Neutrophil (primary cell): ENCODE results near the gene TPM3.
"Not testable (repeated sequence)": the region's sequence is repeated elsewhere in the genome, so short reads cannot be mapped to it uniquely, and the experiment has no call there.

Experiments
- H3K27ac ChIP-seq: fragments of 200-600 bp; sonication (generic); 2 replicates; pipeline ENCODE4 v1.5.1; 2016; ENCODE audit warnings: mild to moderate bottlenecking, moderate library complexity
- H3K27me3 ChIP-seq: fragments of 200-600 bp; sonication (generic); 2 replicates; pipeline ENCODE4 v1.6.0; 2016; ENCODE audit warnings: mild to moderate bottlenecking
- H3K36me3 ChIP-seq: fragments of 200-600 bp; sonication (generic); 2 replicates; pipeline ENCODE4 v1.5.1; 2017
- H3K4me1 ChIP-seq, 2 experiments: fragments of 200-600 bp in 1 of 2; sonication (generic) in 1 of 2; 1 replicate in 1 of 2; 2 replicates in 1 of 2; pipeline versions ENCODE4 v1.5.1 to v1.6.1; 2013 to 2016; ENCODE audit warnings: low read depth in 1 of 2, low read length in 1 of 2, mild to moderate bottlenecking in 1 of 2, moderate library complexity in 1 of 2; ENCODE audit not compliant: control insufficient read depth in 1 of 2, insufficient read depth in 1 of 2
- H3K4me3 ChIP-seq, 2 experiments: fragments of 200-600 bp in 1 of 2; sonication (generic) in 1 of 2; 1 replicate in 1 of 2; 2 replicates in 1 of 2; pipeline ENCODE4 v1.5.1; 2013 to 2016; ENCODE audit warnings: low read depth in 1 of 2, low read length in 1 of 2, mild to moderate bottlenecking in 1 of 2, moderate library complexity in 1 of 2
- H3K9me3 ChIP-seq: fragments of 200-600 bp; sonication (generic); 2 replicates; pipeline ENCODE4 v1.5.1; 2016
- TF ChIP-seq, protein P1 (sequence below): fragments of 200-600 bp; sonication (generic); IDR thresholded peaks from 2 replicates; pipeline ENCODE4 v1.5.1; 2016; ENCODE audit warnings: antibody characterized with exemption

The TPM3 gene

GRCh38 chr1:154141240-154141639, 50.7 kb downstream of the TPM3 start:
- H3K9me3 ChIP-seq, result no peaks in the 10 kb centered on the region
- H3K27ac ChIP-seq, result no peak overlapping the region
- TF ChIP-seq, protein P1, sequence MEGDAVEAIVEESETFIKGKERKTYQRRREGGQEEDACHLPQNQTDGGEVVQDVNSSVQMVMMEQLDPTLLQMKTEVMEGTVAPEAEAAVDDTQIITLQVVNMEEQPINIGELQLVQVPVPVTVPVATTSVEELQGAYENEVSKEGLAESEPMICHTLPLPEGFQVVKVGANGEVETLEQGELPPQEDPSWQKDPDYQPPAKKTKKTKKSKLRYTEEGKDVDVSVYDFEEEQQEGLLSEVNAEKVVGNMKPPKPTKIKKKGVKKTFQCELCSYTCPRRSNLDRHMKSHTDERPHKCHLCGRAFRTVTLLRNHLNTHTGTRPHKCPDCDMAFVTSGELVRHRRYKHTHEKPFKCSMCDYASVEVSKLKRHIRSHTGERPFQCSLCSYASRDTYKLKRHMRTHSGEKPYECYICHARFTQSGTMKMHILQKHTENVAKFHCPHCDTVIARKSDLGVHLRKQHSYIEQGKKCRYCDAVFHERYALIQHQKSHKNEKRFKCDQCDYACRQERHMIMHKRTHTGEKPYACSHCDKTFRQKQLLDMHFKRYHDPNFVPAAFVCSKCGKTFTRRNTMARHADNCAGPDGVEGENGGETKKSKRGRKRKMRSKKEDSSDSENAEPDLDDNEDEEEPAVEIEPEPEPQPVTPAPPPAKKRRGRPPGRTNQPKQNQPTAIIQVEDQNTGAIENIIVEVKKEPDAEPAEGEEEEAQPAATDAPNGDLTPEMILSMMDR, result no peak
- no peak overlapping the region for H3K4me3 ChIP-seq
- no peaks in the 10 kb centered on the region for H3K4me1 ChIP-seq
- no peaks in the 10 kb centered on the region for H3K36me3 ChIP-seq
- H3K27me3 ChIP-seq, result no peaks in the 10 kb centered on the region

DNA sequence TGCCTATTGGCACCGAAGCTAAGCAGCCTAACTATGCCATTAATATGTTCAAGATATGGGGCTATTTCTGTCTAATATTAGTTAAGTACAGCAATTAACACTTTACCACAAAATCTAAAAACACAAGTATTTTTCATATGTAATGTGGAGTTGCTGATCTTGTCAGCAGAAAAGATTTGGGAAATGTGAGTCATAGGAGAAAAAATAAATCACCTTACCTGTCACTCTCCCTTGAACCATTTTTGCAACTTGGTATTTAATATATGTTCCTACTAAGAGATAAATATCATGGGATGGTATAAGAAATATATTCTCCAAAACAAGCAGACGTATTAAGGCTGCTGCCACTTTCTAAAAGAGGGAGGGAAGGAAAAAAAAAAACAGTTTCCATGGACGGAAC, 54.0 kb downstream of the TPM3 start:
- Histone ChIP-seq H3K27ac (no peak overlapping the region), H3K4me1 (no peaks in the 10 kb centered on the region), H3K9me3 (no peaks in the 10 kb centered on the region), H3K27me3 (no peaks in the 10 kb centered on the region), H3K4me3 (no peak overlapping the region), H3K36me3 (no peaks in the 10 kb centered on the region)
- TF ChIP-seq, protein P1, result no peak

GRCh38 chr1:154133256-154133655, 58.6 kb downstream of the TPM3 start:
- Histone ChIP-seq H3K36me3 (no peaks in the 10 kb centered on the region), H3K27me3 (no peaks in the 10 kb centered on the region), H3K4me1 (no peaks in the 10 kb centered on the region), H3K4me3 (no peak overlapping the region), H3K9me3 (no peaks in the 10 kb centered on the region), H3K27ac (no peak overlapping the region)
- TF ChIP-seq, protein P1, result no peak

DNA sequence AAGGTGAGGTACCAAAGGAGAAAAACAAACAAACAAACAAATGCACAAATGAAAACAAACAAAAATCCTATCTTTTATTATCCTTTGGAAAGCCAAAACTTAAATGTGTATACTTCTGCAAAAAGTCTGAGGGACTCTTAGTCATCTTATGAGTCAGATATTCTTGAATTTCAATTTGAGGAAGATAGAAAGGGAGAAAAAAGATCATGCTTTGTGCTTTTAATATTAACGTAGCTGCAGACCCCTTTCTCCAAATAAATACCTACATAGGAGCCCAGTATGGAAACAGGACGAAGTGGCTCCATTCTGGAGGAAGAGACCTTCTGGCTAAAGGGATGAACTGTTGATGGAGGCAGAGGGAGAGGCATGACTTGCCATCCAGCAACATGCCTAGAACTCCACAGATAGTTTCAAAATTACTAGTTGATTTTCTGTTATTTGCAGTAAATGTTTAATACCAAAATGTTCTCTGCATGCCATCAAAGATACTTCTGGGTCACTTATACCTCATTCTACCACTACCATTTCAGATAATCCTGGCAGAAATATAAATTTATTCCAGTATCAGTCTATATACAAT, 62.4 kb downstream of the TPM3 start:
- no peaks in the 10 kb centered on the region for H3K36me3 ChIP-seq
- TF ChIP-seq, protein P1, result no peak
- H3K27ac ChIP-seq, result no peak overlapping the region
- no peaks in the 10 kb centered on the region for H3K27me3 ChIP-seq
- no peaks in the 10 kb centered on the region for H3K9me3 ChIP-seq
- H3K4me1 ChIP-seq, result no peaks in the 10 kb centered on the region
- no peak overlapping the region for H3K4me3 ChIP-seq

DNA sequence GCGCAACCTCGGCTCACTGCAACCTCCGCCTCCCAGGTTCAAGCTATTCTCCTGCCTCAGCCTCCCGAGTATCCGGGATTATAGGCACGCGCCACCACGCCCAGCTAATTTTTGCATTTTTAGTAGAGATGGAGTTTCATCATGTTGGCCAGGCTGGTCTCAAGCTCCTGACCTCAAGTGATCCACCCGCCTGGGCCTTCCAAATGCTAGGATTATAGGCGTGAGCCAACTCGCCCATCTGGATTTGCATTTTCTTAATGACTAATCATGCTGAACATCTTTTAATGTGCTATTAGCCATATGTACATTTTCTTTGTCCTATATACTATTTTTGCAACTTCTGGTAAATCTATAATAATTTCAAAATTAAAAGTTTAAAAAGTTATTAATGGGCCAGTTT, 68.7 kb downstream of the TPM3 start:
- H3K27me3 ChIP-seq, H3K4me1 ChIP-seq, H3K36me3 ChIP-seq, H3K4me3 ChIP-seq, H3K27ac ChIP-seq, H3K9me3 ChIP-seq: not testable (repeated sequence)

DNA sequence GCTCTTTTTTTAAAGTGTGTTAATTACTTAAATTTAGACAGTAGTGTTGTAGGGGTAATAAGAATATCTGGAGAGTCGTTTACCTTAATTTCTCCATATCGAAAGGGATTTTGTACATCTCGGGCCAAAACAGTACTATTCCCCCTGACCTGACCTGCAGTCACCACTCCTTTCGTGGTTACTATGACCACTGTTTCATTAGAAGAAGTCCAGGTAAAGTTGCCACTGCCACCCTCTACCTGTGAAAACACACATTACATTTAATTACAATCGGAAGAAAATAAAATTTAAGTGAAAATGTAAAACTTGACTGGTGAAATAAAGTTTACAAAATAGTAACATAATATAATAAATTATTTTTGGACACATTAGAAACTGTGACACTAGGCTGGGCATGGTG, 74.3 kb downstream of the TPM3 start:
- H3K36me3 ChIP-seq, result no peaks in the 10 kb centered on the region
- no peak overlapping the region for H3K27ac ChIP-seq
- TF ChIP-seq, protein P1, result no peak
- no peaks in the 10 kb centered on the region for H3K4me1 ChIP-seq
- no peaks in the 10 kb centered on the region for H3K27me3 ChIP-seq
- no peaks in the 10 kb centered on the region for H3K9me3 ChIP-seq
- no peak overlapping the region for H3K4me3 ChIP-seq
